Mesendoderm (in vitro differentiated cells): ENCODE data around the gene A1BG.

ENCODE experiments used
- DNase-seq: peaks from one replicate; pipeline ENCODE4 v3.0.0; 2013
- H2AK5ac ChIP-seq: 2 replicates; pipeline ENCODE4 v1.6.1; 2013; ENCODE audit warnings: low read length, inconsistent platforms
- H2BK120ac ChIP-seq: 2 replicates; pipeline ENCODE4 v1.6.1; 2013; ENCODE audit warnings: low read depth, mild to moderate bottlenecking, low read length, moderate library complexity, mixed read lengths
- H2BK15ac ChIP-seq: replicated peaks from 2 replicates; pipeline ENCODE4 v1.6.1; 2013; ENCODE audit warnings: low read depth, mild to moderate bottlenecking, moderate library complexity
- H2BK5ac ChIP-seq: 2 replicates; pipeline ENCODE4 v1.6.1; 2013; ENCODE audit warnings: low read length, inconsistent platforms
- H3K18ac ChIP-seq: 2 replicates; pipeline ENCODE4 v1.6.1; 2013; ENCODE audit warnings: mild to moderate bottlenecking, low read length, mixed read lengths
- H3K23ac ChIP-seq: one replicate; pipeline ENCODE4 v1.6.1; 2013; ENCODE audit warnings: low read length
- H3K27ac ChIP-seq: 2 replicates; pipeline ENCODE4 v1.5.1; 2013; ENCODE audit warnings: low read depth, mild to moderate bottlenecking, inconsistent platforms, low read length, moderate library complexity
- H3K27me3 ChIP-seq: 2 replicates; pipeline ENCODE4 v1.6.1; 2013; ENCODE audit warnings: low read length, control low read depth, mild to moderate bottlenecking, inconsistent platforms; ENCODE audit not compliant: insufficient read depth, poor library complexity
- H3K36me3 ChIP-seq: 2 replicates; pipeline ENCODE4 v1.6.1; 2013; ENCODE audit warnings: low read length, inconsistent platforms; ENCODE audit not compliant: control insufficient read depth, insufficient read depth
- H3K4ac ChIP-seq: one replicate; pipeline ENCODE4 v1.6.1; 2013; ENCODE audit warnings: low read depth, mild to moderate bottlenecking, low read length, moderate library complexity
- H3K4me1 ChIP-seq: 2 replicates; pipeline ENCODE4 v1.6.1; 2013; ENCODE audit warnings: low read depth, low read length, inconsistent platforms; ENCODE audit not compliant: control insufficient read depth
- H3K4me2 ChIP-seq: 2 replicates; pipeline ENCODE4 v1.6.1; 2013; ENCODE audit warnings: low read length
- H3K4me3 ChIP-seq: 2 replicates; pipeline ENCODE4 v1.5.1; 2013; ENCODE audit warnings: mild to moderate bottlenecking, low read length
- H3K56ac ChIP-seq: one replicate; pipeline ENCODE4 v1.6.1; 2013; ENCODE audit warnings: low read length
- H3K79me1 ChIP-seq: 2 replicates; pipeline ENCODE4 v1.6.1; 2013; ENCODE audit warnings: low read length, inconsistent platforms
- H3K79me2 ChIP-seq: 2 replicates; pipeline ENCODE4 v1.6.1; 2013; ENCODE audit warnings: mild to moderate bottlenecking, low read length; ENCODE audit not compliant: control insufficient read depth, insufficient read depth
- H3K9ac ChIP-seq: 2 replicates; pipeline ENCODE4 v1.6.1; 2013; ENCODE audit warnings: low read length, inconsistent platforms
- H4K5ac ChIP-seq: one replicate; pipeline ENCODE4 v1.6.1; 2013; ENCODE audit warnings: low read length
- H4K8ac ChIP-seq: one replicate; pipeline ENCODE4 v1.6.1; 2013; ENCODE audit warnings: low read depth, mild to moderate bottlenecking, control low read depth, low read length, moderate library complexity
- WGBS: extraction: QIAGEN DNeasy Blood & Tissue Kit; methylation state at CpG from one replicate; pipeline ENCODE4 v1.1.7; 2013; ENCODE audit warnings: low lambda C conversion rate, missing lambda C conversion rate; ENCODE audit not compliant: insufficient coverage; ENCODE audit errors: extremely low coverage; 5-methylcytosine and 5-hydroxymethylcytosine counted together

The A1BG gene

DNA sequence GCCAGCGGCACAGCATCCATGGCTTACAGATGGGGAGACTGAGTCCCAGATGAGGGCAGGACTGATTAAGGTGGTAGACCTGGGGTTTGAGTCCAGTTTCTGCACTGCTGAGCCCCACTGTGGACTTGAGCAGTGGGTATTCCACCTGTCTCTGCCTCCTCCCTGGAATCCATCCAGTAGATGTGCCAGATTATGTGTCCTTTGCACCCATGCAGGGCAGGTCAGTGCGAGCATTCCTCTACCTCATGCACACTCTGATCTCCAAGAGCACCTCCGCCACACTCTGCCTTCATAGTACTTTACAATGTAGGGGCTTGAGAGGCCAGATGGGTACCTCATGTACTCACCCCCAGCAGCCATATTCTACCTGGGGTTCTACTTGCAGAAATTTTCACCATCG, 16.5 kb downstream of the A1BG start:
- H4K5ac ChIP-seq = no peak overlapping the region
- H3K4ac ChIP-seq = no peak overlapping the region
- H3K79me1 ChIP-seq = no peaks in the 10 kb centered on the region
- H3K4me2 ChIP-seq = no peak overlapping the region
- H3K18ac ChIP-seq = no peak overlapping the region
- no peak overlapping the region for H2BK5ac ChIP-seq
- H3K23ac ChIP-seq = no peak overlapping the region
- no peaks in the 10 kb centered on the region for H3K36me3 ChIP-seq
- WGBS = no CpG with 5 or more reads among the region's 4 CpGs
- H3K79me2 ChIP-seq = no peaks in the 10 kb centered on the region
- H2BK120ac ChIP-seq = no peak overlapping the region
- no peaks in the 10 kb centered on the region for H3K4me1 ChIP-seq
- no peak for DNase-seq
- no peak overlapping the region for H3K4me3 ChIP-seq
- no peak overlapping the region for H2BK15ac ChIP-seq
- H3K27ac ChIP-seq = no peak overlapping the region
- H3K27me3 ChIP-seq = no peaks in the 10 kb centered on the region
- H4K8ac ChIP-seq = no peak overlapping the region
- no peak overlapping the region for H3K9ac ChIP-seq
- no peak overlapping the region for H3K56ac ChIP-seq
- no peak overlapping the region for H2AK5ac ChIP-seq

DNA sequence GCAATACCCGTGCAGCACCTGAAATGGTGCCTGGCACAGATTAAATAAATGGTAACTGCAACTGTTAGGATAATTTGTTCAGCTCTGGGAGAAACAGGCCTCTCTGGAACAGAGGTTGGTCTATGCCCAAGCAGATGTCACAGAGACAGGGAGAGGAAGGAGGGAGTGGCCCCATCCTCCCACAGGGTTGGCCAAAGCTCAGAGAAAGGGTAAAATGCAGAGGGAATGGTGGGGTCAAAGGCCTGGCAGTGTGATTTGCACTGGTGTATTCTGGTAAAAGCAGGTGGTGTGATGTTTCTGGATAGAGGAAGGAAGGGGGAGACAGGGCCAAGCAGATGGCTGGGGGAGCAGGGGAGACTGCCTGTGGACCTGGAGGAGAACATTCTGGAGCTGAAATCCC, 17.1 kb downstream of the A1BG start:
- Histone ChIP-seq H2AK5ac (no peak overlapping the region), H3K9ac (no peak overlapping the region), H2BK5ac (no peak overlapping the region), H3K4me1 (no peaks in the 10 kb centered on the region), H3K79me1 (no peaks in the 10 kb centered on the region), H3K56ac (no peak overlapping the region), H4K5ac (no peak overlapping the region), H2BK15ac (no peak overlapping the region), H3K4me2 (no peak overlapping the region), H2BK120ac (no peak overlapping the region), H3K79me2 (no peaks in the 10 kb centered on the region), H3K23ac (no peak overlapping the region), H3K27me3 (no peaks in the 10 kb centered on the region), H3K27ac (no peak overlapping the region), H3K4ac (no peak overlapping the region), H3K36me3 (no peaks in the 10 kb centered on the region), H4K8ac (no peak overlapping the region), H3K18ac (no peak overlapping the region), H3K4me3 (no peak overlapping the region)
- no CpG with 5 or more reads among the region's 1 CpG for WGBS
- DNase-seq = no peak

DNA sequence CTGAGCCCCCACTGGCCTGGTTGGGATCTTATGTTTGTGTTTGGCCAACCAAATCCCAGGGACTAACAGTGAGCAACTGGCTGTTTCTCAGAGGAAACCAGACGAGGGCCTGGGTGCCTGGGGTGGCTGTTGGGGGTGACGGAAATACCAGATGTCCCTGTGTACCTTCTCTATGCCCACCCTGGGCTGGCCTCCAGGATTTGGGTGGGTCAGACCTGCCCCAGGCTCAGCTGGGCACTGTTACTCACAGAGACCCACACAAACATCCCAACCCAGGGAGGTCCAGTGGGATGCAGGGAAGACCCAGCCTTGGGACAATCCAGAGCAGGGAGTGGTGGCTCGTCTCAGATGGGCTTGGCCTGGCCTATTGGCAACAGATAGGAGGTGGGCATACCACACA, 17.7 kb downstream of the A1BG start:
- Histone ChIP-seq H3K27me3 (no peaks in the 10 kb centered on the region), H2BK5ac (no peak overlapping the region), H3K4me1 (no peaks in the 10 kb centered on the region), H3K23ac (no peak overlapping the region), H3K56ac (no peak overlapping the region), H2BK120ac (no peak overlapping the region), H3K79me2 (no peaks in the 10 kb centered on the region), H3K4me2 (no peak overlapping the region), H2AK5ac (no peak overlapping the region), H3K9ac (no peak overlapping the region), H4K8ac (no peak overlapping the region), H3K79me1 (no peaks in the 10 kb centered on the region), H3K18ac (no peak overlapping the region), H4K5ac (no peak overlapping the region), H3K27ac (no peak overlapping the region), H3K36me3 (no peaks in the 10 kb centered on the region), H3K4ac (no peak overlapping the region), H3K4me3 (no peak overlapping the region), H2BK15ac (no peak overlapping the region)
- WGBS = no CpG with 5 or more reads among the region's 3 CpGs
- no peak for DNase-seq

DNA sequence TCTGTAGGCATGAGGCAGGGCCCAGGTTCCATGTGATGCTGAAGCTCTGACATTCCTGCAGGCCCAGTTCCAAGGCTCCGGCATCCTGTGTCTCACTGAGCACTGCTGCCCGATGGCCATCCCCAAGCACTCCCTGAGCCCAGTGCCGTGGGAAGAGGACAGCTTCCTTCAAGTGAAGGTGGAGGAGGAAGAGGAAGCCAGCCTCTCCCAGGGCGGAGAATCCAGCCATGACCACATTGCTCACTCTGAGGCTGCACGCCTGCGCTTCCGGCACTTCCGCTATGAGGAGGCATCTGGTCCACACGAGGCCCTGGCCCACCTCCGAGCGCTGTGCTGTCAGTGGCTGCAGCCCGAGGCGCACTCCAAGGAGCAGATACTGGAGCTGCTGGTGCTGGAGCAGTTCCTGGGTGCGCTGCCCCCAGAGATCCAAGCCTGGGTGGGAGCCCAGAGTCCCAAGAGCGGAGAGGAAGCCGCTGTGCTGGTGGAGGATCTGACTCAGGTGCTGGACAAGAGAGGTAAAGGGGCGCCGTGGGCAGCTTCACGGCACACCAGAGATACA, 18.5 kb downstream of the A1BG start:
- Histone ChIP-seq H3K4me3 (no peak overlapping the region), H2BK120ac (no peak overlapping the region), H2BK5ac (no peak overlapping the region), H3K4ac (no peak overlapping the region), H3K79me2 (no peaks in the 10 kb centered on the region), H3K9ac (no peak overlapping the region), H3K27me3 (no peaks in the 10 kb centered on the region), H3K4me1 (no peaks in the 10 kb centered on the region), H3K36me3 (no peaks in the 10 kb centered on the region), H4K8ac (no peak overlapping the region), H2AK5ac (no peak overlapping the region), H3K4me2 (no peak overlapping the region), H2BK15ac (no peak overlapping the region), H3K23ac (no peak overlapping the region), H3K27ac (no peak overlapping the region), H3K18ac (no peak overlapping the region), H3K79me1 (no peaks in the 10 kb centered on the region), H3K56ac (no peak overlapping the region), H4K5ac (no peak overlapping the region)
- no peak for DNase-seq
- WGBS = no CpG with 5 or more reads among the region's 19 CpGs

DNA sequence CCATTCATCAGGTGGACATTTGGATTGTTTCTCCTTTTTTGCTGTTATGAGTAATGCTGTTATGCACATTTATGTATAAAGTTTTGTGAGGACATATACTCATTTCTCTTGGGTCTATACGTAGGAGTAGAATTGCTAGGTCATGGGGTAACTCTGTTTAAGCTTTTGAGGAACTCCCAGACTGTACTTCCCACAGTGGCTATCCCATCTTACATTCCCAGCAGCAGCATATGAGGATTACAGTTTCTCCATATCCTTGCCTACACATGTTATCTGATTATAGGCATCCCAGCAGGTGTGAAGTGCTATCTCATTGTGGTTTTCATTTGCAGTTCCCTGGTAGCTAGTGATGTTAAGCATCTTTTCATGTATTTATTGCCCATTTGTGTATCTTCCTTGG, 20.6 kb downstream of the A1BG start:
- Histone ChIP-seq H3K56ac (no peak overlapping the region), H3K4me3 (no peak overlapping the region), H3K79me2 (no peaks in the 10 kb centered on the region), H3K23ac (no peak overlapping the region), H2BK5ac (no peak overlapping the region), H3K36me3 (no peaks in the 10 kb centered on the region), H3K9ac (no peak overlapping the region), H2AK5ac (no peak overlapping the region), H4K5ac (no peak overlapping the region), H3K4me1 (no peaks in the 10 kb centered on the region), H3K4ac (no peak overlapping the region), H4K8ac (no peak overlapping the region), H3K4me2 (no peak overlapping the region), H2BK120ac (no peak overlapping the region), H3K27me3 (no peaks in the 10 kb centered on the region), H2BK15ac (no peak overlapping the region), H3K27ac (no peak overlapping the region), H3K18ac (no peak overlapping the region), H3K79me1 (peaks cover 2% of the 10 kb centered on the region)
- no CpG with 5 or more reads among the region's 1 CpG for WGBS
- no peak for DNase-seq

DNA sequence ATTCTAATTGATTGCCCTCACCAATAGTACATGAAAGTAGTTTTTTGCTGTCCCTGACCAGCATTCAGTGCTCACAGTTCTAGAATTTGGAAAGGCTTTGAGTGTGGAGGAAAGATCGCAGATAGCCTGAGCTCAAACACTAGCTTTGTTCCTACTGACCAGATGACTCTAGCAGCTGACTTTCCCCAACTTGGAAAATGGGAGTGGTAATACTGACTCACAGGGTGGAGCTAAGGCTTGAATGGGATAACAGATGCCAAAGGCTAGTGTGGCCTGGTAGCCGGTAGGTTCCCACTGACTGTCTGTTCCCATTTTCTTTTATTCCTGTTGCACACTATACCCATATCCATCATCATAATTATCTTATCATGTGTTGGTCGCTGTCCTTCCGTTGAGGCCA, 22.8 kb downstream of the A1BG start:
- Histone ChIP-seq H4K5ac (no peak overlapping the region), H3K56ac (no peak overlapping the region), H3K9ac (no peak overlapping the region), H3K23ac (no peak overlapping the region), H3K36me3 (no peaks in the 10 kb centered on the region), H2BK120ac (no peak overlapping the region), H3K79me1 (peaks cover 11% of the 10 kb centered on the region), H2AK5ac (no peak overlapping the region), H3K4me2 (no peak overlapping the region), H3K27ac (no peak overlapping the region), H2BK15ac (no peak overlapping the region), H3K79me2 (peaks cover 5% of the 10 kb centered on the region), H3K4me3 (no peak overlapping the region), H3K4me1 (no peaks in the 10 kb centered on the region), H3K27me3 (no peaks in the 10 kb centered on the region), H2BK5ac (no peak overlapping the region), H3K4ac (no peak overlapping the region), H3K18ac (no peak overlapping the region), H4K8ac (no peak overlapping the region)
- WGBS = no CpG with 5 or more reads among the region's 4 CpGs
- peak; percentile 50 for DNase-seq
